NCI-H2227 treated with DMSO at 0.1 percent for 48 hours (cell line): Measurements from ENCODE around the gene FTL.
A peak's percentile ranks its signal among the peaks of the same experiment; 100 is the strongest.

Experiments
- DNase-seq: peaks from one replicate; lab custom pipeline; 2025; lab: John Stamatoyannopoulos, UW

The FTL gene

DNA sequence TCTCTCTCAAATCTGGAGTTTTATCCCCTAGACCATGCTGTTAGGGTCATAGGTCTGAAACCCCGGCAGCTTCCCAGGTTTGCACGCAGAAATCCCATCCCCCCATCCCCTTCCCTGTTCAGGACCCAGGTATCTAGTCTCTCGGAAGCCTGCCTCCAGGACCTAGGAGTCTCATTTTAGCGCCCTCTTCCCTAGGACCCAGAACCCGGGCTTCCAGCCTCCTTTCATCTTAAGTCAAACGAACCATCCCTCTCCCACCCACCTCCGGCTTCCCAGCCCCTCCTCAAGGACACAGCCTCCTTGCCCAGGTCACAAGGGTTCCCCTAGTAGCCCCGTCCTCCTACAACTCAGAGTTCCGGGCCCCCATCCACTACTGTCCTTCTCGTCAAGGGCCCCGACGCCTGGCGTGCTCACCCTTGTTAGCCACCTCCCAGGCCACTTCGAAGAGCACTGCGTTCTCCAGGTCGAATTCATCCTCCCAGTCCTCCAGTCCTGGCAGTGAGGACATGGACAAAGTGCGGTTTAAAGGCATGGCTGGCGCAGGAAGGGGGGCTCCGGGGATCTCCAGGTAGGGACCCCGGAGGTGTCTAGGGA is 27.6 kb downstream of the FTL start:
- no peak for DNase-seq

DNA sequence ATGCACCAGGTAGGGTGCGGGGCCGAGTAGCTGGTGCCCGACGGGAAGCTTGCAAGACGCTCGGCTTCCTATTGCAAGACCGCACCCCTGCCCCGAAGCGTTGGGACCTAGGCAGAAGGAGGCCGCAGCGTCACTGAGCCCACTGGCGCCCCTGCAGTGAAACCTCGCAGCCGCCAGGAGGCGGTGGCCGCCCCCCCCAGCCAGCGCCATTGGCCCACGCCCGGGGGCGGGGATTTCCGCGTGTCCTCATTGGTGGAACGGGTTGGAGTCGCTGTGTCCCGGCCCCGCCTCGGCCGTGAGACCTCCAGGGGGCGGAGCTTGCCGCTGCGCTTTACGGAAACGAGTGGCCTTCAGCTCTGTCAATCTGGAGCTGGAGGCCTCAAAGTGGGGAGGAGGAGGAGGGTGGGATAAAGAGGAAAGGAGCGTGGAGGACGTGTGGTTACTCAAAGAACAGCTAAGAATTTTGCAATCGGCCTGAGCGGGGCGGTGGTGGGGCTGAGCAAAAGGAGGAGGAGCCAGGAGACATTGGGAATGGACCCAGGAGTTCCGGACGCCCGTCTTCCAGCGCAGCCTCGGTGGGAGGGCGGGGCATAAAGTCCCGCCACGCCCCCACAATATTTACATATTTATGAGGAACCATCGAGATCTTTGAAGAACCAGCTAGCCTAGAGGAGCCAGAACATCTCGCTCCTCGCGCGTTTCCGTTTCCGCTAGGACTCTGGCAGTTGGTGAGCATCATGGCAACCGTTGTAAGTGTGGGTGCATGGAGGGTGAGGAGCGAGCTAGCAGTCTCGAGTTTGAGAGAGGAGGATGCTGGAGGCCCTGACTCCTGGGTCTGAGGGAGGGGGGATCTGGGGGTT is 28.3 kb downstream of the FTL start, which contains the start of the genes GYS1 and RUVBL2:
Gene GYS1 (minus strand): TSS at position 135 of the 860 bp plus-strand sequence. CDS start 197 bp downstream, outside the sequence.
Gene RUVBL2 (plus strand): TSS at position 713 of the 860 bp plus-strand sequence. CDS start 25 bp downstream, at position 738.
- peak; percentile 96 for DNase-seq

DNA sequence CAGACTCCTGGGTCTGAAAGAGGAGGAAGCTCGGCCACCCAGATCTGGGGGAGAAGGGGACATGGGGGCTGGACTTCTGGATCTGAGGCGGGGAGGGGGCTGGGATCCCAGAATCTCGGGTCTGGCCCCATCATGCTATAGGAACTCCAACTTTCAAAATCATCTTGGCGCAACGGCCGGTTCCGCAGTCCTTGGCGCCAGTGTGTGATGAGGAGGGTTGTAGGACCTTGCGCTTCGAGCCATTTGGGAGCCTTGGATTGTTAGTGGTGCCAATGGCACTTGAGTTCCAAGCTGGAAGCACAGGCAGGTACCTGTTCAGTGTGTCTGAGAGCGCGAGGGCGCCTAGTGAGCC is 28.9 kb downstream of the FTL start:
- no peak for DNase-seq

DNA sequence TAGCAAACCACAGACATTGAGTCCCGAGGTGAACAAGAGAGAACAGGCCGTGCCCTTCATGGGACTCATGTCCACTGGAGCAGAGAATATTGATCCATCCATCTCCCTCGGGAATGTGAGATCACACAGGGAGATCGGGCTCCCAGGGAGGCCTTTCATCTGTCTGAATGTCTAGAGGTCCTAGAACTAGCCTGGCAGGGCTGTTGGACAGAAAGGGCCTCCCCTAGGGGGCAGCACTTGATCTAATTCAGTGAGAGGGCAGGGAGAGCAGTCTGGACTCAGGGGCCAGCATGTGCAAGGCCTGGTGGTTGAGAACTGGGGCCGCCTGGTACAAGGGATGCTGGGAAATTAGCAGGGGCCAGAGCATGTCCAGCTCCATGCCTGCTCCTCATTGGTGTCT is 32.9 kb downstream of the FTL start:
- no peak for DNase-seq

DNA sequence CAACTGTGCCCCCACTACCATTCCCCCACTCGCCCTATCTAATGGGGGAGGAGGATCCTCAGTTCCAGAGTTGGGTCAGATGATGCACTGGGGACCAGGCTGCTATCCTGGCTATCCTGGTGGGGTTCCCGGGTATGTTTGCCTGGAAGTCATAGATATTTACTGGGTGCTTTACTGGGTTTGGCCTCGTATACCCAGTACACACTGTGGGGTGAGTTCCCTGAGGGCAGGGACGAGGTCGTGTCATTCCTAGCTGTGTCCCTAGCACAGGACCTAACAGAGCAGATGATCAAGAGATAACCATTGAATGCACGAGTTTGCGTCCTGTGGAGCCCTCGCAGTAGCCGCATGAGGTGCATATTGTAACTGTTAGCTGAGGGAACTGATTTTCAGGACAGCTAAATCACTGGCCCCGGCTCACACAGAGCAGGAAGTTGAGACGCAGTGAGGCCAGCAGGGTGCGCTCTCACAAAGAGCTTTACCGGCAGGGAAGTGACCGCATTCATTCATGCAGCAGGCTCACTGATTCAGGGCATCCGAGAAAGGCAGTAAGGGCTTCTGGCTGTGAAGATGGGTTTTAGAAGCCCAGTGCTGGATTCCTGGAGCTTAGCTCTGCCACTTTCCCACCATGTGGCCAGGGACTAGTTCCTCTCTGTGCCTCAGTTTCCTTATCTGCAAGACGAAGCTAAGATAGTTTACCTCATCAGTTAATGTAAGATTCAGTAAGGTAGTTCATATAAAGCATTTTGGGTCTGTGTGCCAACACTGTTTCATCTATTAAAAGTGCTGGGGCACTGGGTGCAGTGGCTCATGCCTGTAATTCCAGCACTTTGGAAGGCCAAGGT is 34.6 kb downstream of the FTL start:
- DNase-seq, result no peak

DNA sequence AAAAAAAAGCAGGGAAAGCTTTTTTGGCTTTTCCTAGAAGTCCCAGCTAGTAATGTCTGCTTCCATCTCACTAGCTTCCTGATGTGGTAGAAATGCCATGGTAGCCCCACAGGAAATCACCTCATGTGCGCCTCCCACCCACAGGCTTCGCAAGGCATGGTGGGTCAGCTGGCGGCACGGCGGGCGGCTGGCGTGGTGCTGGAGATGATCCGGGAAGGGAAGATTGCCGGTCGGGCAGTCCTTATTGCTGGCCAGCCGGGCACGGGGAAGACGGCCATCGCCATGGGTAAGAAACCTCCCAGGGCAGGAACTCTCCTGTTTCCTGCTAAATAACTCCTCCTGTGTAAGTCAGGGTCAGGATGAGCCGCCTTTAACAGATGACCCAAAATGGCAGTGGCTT is 39.0 kb downstream of the FTL start:
- DNase-seq, result no peak

DNA sequence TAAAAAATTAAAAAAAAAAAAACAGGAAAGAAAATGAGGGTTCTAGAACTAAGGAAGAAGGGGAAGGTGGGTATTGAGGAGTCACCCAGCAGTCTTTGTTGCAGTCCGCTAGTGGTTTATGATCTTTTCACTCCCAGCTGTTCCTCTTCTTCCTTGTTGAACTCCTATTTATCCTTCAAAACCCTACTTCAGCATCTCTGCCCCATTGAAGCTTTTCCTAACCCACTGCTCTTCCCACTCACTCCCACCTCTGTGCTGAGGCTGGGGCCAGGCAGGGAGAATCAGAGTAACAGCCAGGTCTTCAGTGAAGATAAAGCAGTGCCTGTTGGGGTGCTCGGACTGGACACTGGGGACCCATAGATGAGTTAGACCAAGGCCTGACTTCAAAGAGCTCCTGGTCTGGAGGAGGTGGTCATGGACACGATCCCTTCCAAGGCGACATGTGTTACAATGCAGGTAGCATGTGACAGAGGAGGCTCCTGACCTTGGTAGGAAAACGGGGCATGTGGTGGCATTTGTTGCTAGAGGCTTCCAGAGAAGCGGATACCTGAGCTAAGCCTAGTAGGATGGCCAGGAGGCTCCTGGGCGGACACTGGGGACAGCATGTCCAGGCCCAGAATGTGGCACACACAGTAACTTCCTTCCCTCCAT is 40.0 kb downstream of the FTL start:
- no peak for DNase-seq

DNA sequence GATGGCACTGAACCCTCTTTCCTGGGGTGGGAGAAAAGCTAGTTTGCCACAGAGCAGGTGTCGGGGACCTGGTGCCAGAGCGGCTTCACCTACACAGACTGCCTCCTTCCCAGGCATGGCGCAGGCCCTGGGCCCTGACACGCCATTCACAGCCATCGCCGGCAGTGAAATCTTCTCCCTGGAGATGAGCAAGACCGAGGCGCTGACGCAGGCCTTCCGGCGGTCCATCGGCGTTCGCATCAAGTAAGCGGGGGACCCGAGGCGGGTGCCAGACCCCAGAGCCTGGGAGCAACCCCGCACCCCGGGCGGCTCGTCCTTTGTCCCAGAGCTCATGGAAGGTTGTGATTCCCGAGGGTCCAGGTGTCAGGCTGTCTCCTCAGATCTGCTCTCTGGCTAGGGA is 41.8 kb downstream of the FTL start:
- no peak for DNase-seq

DNA sequence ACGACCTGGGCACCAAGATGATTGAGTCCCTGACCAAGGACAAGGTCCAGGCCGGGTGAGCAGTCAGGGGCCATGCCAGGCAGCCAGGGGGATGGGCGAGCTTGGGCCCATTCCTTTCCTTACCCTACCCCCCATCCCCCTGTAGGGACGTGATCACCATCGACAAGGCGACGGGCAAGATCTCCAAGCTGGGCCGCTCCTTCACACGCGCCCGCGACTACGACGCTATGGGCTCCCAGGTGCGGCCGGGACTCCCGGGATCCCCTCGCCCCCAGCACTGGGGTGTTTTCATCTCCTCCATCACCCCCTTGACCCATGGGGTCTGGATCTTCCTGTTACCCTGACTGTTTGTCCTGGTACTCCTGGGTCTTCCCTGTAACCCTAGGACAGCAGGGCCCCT is 44.7 kb downstream of the FTL start:
- no peak for DNase-seq

DNA sequence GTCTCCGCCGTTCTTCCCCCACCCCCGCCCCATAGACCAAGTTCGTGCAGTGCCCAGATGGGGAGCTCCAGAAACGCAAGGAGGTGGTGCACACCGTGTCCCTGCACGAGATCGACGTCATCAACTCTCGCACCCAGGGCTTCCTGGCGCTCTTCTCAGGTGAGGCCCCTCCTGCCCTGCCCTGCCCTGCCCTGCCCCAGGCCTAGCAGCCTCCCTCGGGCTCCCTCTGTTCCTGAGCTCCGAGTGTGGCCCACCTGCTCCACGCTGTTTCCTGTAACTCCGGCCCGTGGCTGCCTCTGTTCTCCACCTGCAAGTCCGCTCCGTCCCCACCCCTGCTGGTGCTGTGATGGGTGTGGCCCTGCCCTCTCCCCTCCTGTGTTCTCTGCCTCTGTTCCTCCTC is 45.3 kb downstream of the FTL start:
- DNase-seq, result no peak

DNA sequence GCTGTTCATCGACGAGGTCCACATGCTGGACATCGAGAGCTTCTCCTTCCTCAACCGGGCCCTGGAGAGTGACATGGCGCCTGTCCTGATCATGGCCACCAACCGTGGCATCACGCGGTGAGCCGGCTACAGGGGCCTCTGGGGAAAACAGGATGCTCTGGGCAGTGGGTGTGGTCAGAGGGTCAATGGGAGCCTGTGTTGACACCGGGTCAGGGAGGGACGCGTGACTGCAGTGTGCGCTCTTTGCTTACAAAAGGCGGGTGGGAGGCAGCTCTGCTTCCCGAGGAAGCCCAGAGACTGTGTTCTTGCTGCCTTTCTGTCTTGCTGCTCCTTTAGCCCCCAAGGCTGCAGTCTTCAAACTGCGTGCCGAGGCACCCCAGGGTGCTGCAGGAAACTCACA is 46.1 kb downstream of the FTL start:
- DNase-seq, result no peak

DNA sequence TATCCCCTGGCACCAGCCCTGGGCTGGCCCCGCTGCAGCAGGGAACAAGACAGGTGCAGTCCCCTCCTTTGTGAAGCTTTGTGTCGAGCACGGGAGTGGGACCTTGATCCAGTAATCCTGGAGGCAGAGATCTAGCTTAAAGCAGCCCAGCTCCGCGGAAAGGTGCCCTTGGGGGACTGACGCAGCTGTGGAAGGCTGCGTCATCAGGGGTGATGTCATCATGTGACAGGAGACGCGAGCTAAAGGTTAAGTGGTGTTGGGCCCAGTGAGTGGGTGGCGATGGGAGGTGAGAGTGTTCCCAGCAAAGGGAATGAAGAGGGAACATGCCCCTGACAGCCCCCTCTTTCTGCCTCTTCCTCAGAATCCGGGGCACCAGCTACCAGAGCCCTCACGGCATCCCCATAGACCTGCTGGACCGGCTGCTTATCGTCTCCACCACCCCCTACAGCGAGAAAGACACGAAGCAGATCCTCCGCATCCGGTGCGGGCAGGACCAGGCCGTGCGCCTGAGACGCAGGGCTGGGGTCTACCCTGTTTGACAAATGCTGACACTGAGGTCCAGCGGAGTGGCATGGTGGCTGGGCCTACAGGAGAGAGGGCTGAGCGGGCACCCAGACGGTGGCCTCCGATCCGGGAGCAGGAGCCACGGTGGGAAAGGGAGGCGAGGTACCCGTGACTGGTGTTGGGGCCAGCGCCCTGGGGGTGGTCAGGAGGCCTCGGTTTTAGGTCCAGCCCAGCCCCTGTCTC is 49.2 kb downstream of the FTL start:
- DNase-seq, result no peak

DNA sequence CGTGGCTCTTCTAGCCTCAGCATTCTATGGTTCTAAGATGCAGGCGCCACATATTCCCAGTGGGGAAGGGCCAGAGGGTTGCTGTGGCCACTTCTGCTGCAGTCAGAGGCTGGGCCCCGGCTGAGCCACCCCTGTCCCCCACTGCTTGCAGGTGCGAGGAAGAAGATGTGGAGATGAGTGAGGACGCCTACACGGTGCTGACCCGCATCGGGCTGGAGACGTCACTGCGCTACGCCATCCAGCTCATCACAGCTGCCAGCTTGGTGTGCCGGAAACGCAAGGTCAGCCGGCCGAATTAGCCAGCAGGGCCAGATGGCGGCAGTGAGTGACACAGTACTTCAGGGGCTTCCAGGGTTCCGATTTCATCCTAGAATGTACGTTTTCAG is 49.8 kb downstream of the FTL start:
- no peak for DNase-seq

DNA sequence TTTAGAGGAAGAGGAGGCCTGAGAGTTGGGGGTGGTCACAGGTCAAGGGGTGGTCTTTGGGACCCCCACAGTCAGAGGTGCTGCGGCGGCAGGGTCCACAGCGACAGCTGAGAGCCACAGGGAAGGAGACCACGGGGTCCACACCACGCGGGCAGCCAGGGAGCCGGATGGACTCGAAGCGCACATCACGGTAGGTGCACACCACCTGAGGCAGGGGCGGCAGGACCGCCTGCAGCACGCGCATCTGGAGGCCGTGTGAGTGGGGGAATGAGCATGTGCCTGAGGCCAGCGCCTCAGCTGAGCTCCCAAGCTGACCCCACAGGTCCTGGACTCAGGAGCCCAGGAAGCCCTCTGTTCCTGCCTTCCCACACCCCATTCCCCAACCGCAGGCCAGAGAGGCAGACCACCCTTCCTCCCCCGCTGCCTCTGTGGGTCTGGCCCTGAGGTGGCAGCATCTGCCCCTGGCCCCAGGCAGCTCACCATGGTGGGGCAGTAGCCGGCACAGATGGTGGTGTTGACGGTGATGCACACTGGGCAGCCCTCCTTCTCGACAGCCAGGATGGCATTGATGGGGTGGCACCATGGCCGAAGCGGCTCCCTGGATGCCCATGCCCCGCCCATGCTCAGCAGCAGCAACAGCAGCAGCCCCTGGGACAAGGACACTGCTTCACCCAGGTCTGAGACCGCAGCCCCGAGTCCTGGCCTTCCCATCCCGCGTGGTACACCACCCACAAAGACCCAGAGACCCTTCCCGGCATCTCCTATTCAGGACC is 51.1 kb downstream of the FTL start:
- no peak for DNase-seq
